Uterus (tissue), 2 donors: ENCODE measurements around the gene APAF1.

ENCODE experiments used
- POLR2A ChIP-seq, 2 donors: fragments of 450-650 bp; IDR thresholded peaks; one replicate each; pipeline ENCODE4 v1.6.1; 2016; ENCODE audit warnings: antibody characterized with exemption in 2 of 2, mild to moderate bottlenecking in 1 of 2, moderate library complexity in 1 of 2
- TF ChIP-seq, protein P1 (sequence below), 4 experiments: fragments of 200-600 bp in 2 of 4; fragments of 450-650 bp in 2 of 4; sonication (generic) in 2 of 4; IDR thresholded peaks; one replicate each; pipeline ENCODE4 v1.5.1; 2016 to 2019; ENCODE audit warnings: antibody characterized with exemption in 4 of 4, mild to moderate bottlenecking in 2 of 4, moderate library complexity in 1 of 4

- TF ChIP-seq, protein P1, sequence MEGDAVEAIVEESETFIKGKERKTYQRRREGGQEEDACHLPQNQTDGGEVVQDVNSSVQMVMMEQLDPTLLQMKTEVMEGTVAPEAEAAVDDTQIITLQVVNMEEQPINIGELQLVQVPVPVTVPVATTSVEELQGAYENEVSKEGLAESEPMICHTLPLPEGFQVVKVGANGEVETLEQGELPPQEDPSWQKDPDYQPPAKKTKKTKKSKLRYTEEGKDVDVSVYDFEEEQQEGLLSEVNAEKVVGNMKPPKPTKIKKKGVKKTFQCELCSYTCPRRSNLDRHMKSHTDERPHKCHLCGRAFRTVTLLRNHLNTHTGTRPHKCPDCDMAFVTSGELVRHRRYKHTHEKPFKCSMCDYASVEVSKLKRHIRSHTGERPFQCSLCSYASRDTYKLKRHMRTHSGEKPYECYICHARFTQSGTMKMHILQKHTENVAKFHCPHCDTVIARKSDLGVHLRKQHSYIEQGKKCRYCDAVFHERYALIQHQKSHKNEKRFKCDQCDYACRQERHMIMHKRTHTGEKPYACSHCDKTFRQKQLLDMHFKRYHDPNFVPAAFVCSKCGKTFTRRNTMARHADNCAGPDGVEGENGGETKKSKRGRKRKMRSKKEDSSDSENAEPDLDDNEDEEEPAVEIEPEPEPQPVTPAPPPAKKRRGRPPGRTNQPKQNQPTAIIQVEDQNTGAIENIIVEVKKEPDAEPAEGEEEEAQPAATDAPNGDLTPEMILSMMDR (IDR thresholded peaks at IDR 0.05): no peak
- TF ChIP-seq POLR2A (IDR thresholded peaks at IDR 0.05): no peak
Observed at GRCh38 chr12:98678946-98679610, 34.0 kb downstream of the APAF1 start.
